ENCODE measurements around the gene ERC1.

DNA sequence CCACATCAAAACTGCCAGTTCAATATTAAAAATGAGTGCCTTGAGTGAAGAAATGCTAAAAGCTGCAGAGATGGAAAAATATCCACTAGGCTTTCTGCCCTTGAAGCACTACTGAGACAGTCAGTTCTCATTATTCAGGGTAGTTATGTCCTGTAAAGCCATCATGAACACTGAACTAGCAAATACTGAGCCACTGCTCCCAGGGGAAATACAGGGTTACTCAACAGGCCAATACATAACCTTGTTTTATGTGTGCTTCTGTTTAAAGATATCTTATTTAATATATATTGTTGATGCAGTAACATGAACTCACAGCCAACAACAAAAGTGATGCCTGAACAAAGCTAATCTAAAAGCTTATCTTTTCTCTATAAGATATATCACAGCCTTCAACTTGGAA is 44.8 kb upstream of the ERC1 start:
- TF ChIP-seq, protein P1, sequence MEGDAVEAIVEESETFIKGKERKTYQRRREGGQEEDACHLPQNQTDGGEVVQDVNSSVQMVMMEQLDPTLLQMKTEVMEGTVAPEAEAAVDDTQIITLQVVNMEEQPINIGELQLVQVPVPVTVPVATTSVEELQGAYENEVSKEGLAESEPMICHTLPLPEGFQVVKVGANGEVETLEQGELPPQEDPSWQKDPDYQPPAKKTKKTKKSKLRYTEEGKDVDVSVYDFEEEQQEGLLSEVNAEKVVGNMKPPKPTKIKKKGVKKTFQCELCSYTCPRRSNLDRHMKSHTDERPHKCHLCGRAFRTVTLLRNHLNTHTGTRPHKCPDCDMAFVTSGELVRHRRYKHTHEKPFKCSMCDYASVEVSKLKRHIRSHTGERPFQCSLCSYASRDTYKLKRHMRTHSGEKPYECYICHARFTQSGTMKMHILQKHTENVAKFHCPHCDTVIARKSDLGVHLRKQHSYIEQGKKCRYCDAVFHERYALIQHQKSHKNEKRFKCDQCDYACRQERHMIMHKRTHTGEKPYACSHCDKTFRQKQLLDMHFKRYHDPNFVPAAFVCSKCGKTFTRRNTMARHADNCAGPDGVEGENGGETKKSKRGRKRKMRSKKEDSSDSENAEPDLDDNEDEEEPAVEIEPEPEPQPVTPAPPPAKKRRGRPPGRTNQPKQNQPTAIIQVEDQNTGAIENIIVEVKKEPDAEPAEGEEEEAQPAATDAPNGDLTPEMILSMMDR (IDR thresholded peaks at IDR 0.05; ENCODE audit: low read depth, low read length, poor library complexity, severe bottlenecking): no peak
- TF ChIP-seq EZH2phosphoT487 (IDR thresholded peaks at IDR 0.05; ENCODE audit: borderline replicate concordance, low read length): no peak

Measured in DOHH2 (cell line).